IPS-18c (cell line): Measurements from ENCODE around the gene XKR8.
"Not testable (repeated sequence)": the region's sequence is repeated elsewhere in the genome, so short reads cannot be mapped to it uniquely, and the experiment has no call there.

Experiments used
- H3K4me3 ChIP-seq: 2 replicates; pipeline ENCODE4 v1.7.0; 2013; ENCODE audit warnings: low read depth, mild to moderate bottlenecking, low read length, moderate library complexity; ENCODE audit not compliant: insufficient read depth
- H3K9me3 ChIP-seq: one replicate; pipeline ENCODE4 v1.6.1; 2013; ENCODE audit warnings: mild to moderate bottlenecking, low read length, moderate library complexity; ENCODE audit not compliant: control insufficient read depth, insufficient read depth

The XKR8 gene

DNA sequence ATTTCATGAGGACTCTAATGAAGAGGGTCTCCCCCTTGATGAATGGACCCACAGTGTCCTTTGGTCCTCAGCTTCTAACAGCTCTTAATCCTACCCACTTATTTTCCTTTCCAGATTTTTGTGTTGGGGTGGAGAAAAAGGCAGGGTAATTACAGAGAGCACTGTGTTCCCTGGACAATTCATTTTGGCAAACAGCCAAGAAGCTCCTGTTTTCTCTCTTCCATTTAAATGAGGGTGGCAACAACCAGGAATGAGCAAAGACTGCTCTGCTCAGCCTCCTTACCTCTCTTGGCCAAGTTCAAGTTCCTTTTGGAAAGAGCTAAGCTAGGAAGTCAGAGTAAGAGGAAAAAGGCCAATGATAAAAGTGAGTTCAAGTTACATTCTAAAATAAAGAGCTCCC is 11.9 kb downstream of the XKR8 start:
- Histone ChIP-seq H3K4me3 (no peak overlapping the region), H3K9me3 (peaks cover 3% of the 10 kb centered on the region)

DNA sequence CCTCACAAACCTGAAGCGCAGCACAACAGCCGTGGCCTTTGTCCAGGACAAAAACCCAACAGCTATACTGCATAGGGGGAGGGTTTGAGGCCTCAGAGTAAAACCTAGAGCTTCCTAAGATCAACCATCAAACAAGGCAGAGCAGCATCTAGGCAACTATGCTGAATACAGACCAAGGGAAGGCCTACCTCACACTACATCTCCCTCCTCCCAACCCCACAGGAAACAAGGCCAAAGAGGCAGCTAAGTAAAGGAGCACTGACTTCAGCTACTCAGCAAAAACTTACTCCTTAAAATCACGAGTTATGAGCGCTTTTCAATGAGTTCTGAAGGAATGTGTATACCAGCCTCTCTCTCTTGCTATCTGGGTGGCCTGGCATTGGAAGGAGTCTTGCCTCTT is 12.4 kb downstream of the XKR8 start:
- H3K9me3 ChIP-seq = peaks cover 3% of the 10 kb centered on the region
- no peak overlapping the region for H3K4me3 ChIP-seq

DNA sequence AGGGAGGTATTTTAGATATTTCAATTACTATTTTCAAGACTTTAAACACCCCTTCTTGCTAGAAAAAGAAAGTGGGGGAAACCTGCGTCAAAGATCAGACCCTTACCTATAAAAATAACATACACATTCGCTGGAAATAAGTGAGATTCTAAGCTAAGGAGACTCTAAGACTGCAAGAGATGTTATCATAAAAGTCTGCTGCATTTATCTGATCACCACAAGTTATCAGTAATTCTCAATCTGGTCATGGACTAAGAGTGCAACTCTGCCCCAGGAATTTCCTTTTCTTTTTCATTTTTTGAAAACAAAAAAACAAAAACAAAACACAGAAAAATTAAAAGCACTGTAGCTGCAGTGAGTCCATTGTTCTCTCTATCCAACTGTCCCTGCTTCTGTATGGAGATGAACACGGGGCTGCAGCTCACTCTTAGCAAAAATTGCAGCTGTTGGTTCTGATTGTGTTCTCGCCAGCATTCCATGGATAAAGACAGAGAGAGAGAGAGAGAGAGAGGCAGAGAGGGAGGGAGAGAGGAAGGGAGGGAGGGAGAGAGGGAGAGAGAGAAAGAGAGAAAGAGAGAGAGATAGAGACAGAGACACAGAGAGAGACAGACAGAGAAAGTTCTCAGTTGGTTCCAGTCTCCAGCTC is 14.1 kb downstream of the XKR8 start:
- Histone ChIP-seq H3K9me3 (peaks cover 3% of the 10 kb centered on the region), H3K4me3 (no peak overlapping the region)

DNA sequence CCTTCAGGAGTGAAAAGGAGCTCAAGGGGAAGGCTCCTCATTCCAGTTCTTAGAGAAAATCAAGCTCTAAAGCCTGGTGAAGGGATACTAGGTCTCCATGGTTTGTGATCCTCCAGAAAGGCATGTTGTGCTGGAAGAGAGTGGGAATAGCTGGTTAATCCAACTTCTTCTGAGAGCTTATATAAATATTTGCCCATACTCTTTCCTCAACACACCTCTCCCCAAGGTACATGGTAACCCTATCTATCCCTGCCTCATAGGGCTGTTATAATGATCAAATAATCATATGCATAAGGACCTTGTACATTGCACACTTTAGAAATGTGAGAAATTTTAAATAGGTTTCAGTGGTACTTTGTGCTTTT is 14.6 kb downstream of the XKR8 start:
- Histone ChIP-seq H3K4me3 (no peak overlapping the region), H3K9me3 (peaks cover 3% of the 10 kb centered on the region)

DNA sequence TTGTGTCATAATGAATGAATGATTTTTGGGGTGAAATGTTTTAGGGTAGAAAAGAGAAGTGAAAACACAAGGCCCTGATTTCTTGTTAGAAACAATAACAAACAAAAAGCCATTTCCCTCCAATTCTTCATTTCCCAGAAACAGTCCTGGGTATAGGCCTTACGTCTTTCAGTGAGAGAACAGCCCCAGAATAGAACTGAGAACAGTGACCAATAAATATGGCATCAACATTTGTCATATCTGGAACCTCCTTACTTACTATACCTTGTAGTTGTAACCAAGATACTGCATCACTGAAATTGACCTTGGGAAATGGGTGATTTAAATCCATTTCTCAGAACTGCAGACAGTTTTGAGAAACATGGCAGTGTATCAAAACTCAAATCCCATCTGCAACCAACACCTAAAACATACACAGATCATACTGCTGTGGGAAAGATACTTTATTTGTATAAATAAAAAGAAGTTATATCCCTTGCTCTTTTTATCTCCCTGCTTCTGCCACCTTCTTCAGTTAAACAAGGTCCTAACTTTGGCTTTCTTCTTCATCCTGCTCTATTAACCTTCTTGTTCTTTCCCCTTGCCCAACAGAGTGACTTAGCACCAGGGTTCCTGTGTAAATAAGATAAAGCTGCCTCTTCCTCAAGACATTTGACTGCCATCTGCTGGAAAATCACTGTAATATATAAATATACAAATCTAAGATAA is 19.5 kb downstream of the XKR8 start:
- Histone ChIP-seq H3K4me3 (no peak overlapping the region), H3K9me3 (no peaks in the 10 kb centered on the region)

DNA sequence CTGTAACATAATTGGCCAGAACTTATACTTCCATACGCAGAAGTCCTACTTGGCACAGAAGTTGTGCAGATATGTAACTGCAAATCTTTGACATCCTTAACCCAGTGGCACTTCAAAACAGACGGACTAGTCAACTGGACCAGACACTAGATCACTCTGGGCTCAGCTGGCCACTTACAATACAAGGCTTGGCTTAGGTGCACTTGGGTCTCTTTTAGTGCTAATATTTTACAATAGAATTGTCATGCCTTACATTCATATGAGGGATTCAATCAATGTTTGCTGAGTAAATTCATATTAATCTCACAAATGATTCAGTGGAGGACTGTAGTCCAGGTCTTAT is 20.1 kb downstream of the XKR8 start:
- H3K9me3 ChIP-seq = no peaks in the 10 kb centered on the region
- H3K4me3 ChIP-seq = no peak overlapping the region

DNA sequence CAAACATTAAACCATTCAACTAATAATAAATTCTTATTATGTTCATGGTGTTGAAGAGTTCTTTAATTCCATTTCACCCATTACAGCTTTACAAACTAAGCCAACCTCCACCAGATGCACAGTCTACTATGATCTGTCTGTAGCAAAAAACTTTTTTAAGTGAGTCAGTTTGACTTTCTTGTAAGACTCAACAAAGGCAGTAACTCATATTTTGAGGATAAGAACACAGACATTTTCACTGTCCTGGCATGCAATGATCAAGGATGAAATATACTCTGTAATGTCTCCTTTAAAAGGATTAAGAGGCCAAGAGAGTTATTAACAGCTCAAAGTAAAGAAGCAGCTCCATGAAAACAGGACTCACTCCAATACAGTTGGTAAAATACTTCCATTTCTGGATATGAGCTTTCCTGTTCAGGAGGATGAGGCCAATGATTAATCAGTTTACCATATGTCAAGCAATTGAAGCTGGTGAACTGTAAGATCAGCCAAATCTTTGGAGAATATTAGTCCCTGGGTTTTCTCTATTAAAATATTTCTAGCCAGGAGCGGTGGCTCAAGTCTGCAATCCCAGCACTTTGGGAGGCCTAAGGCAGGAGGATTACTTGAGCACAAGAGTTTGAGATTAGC is 20.6 kb downstream of the XKR8 start:
- Histone ChIP-seq H3K4me3 (no peak overlapping the region), H3K9me3 (no peaks in the 10 kb centered on the region)

DNA sequence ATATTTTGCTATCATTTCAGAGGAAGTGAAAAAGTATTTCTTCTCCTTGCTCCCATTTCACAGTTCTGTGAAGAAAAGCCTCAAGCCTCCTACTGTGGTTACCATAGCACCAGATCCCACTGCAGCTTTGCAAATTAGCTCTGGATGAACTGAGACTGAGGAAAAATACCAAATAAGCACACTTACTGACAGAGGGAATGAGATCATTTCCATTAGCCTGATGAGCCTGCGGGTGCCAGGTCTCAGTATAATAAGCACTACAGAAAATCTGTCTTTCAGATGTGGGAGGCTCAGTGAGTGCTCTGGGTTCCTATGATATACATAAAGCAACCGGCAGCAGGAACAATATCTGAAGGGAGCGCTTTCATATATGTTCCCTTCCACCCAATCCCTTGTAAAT is 21.4 kb downstream of the XKR8 start:
- H3K4me3 ChIP-seq = no peak overlapping the region

DNA sequence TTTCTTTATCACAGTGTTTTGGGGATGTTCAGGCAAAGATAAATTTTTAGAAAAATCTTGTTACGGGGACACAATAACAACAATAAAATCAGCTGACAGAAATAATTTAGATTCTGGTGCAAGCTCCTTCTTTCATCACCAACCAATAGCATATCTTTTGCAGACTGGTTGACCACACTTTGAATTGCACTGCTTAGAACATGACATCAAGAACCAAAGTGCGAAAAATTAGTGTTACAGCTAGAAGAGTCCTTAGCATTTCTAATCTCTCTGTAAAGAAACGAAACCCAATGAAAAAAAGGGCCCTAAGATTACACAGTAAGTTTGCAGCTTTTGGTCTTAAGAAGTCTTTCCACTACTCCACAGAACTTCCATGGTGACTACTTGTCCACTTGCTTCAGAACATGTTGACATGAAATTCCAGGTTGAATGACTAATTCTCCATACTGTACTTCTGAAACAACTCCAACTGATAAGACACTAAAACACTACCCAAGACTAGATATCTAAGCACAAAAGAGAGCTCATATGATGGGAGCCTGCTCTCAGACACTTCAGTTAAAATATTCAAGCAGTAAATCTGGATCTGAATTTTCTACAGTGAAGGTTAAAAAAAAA is 31.3 kb downstream of the XKR8 start:
- Histone ChIP-seq H3K9me3 (no peaks in the 10 kb centered on the region), H3K4me3 (no peak overlapping the region)

More for the DNA sequence above, 21.4 kb downstream of the XKR8 start:
- no peaks in the 10 kb centered on the region for H3K9me3 ChIP-seq

DNA sequence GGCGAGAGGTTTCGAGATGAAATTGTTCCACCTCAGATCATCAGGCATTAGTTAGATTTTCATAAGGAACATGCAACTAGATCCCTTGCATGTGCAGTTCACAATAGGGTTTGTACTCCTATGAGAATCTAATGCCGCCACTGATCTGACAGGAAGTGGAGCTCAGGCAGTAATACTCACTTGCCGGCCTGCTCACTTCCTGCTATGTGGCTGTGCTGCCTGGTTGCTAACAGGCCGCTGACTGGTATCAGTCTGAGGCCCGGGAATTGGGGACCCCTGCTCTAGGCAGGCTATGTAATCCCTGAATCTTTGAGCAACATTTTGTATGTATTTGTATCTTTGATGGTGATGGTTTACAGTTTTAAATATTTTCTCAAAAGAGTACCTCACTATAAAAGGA is 32.5 kb downstream of the XKR8 start:
- Histone ChIP-seq H3K9me3 (no peaks in the 10 kb centered on the region), H3K4me3 (no peak overlapping the region)

DNA sequence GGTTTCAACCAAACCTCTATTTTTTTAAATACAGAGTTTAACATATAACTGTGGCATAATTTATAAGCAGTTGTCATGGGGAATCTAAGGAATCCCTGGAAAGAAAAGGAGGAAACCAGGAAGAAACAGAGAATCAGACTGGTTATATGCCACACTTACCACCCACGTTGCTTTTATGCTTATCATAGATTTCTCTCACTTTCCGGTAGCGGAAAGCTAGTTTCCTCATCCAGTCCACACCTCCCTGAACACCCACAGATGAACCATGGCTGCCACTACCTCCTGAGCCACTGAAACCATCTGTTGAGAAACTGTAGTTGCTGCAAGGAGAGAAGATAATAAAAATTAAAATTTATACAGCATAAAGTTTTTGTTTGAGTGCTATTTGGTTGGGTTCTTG is 33.5 kb downstream of the XKR8 start:
- H3K4me3 ChIP-seq = no peak overlapping the region
- H3K9me3 ChIP-seq = no peaks in the 10 kb centered on the region

DNA sequence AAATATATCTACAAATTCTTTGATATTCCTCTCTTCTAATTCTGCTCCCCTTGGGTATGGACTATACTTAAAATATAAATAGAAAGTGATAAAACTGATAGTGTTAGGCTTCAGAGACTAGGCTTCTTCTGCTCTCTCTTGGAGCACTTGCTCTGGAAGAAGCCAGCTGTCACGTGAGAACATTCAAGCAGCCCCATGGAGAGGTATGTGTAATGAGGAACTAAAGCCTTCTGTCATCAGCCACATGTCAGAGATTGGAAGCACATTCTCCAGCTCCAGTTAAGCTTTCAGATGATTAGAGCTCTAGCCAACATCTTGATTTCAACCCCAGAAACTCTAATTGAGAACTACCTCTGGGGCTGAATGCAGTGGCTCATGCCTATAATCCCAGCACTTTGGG is 34.3 kb downstream of the XKR8 start:
- Histone ChIP-seq H3K9me3 (no peaks in the 10 kb centered on the region), H3K4me3 (no peak overlapping the region)

DNA sequence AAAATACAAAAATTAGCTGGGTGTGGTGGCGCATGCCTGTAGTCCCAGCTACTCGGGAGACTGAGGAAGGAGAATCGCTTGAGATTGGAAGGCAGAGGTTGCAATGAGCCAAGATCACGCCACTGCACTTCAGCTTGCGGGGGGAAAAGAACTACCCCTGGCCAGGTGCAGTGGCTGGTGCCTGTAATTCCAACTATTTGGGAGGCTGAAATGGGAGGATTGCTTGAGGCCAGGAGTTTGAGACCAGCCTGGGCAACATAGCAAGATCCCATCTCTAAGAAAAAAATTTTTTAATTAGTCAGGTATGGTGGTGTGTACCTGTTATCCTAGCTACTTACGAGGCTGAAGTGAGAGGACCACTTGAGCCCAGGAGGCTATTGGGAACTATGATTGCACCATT is 34.8 kb downstream of the XKR8 start:
- H3K9me3 ChIP-seq, H3K4me3 ChIP-seq: not testable (repeated sequence)

DNA sequence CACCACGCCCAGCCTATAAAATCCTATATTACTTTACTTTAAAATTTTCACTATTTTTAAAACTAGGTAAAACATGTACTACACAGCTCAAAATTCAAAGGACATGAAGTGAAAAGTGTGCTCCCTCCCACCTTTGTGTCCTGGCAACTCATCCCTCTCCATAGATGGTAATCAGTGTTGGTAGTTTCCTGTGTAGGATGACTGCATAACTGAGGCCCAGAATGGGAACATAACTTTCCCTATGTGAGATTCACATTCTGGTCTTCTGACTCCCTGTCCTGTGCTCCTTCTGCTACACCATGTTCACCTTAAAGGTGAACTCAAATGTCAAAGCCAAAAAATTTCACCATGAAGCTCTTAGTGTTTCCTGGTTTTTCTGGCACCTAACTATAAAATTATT is 39.3 kb downstream of the XKR8 start:
- no peaks in the 10 kb centered on the region for H3K9me3 ChIP-seq
- H3K4me3 ChIP-seq = no peak overlapping the region

DNA sequence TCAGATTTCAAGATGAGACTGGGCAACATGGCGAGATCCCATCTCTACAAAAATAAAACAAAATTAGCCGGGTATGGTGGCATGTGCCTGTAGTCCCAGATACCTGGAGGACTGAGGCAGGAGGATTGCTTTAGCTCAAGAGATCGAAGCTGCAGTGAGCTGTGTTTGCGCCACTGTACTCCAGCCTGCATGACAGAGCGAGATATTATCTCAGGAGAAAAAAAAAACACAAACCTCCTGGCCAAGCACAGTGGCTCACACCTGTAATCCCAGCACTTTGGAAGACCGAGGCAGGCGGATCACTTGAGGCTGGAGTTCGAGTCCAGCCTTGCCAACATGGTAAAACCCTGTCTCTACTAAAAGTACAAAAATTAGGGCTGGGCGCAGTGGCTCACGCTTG is 42.8 kb downstream of the XKR8 start:
- Histone ChIP-seq H3K9me3 (no peaks in the 10 kb centered on the region), H3K4me3 (no peak overlapping the region)

DNA sequence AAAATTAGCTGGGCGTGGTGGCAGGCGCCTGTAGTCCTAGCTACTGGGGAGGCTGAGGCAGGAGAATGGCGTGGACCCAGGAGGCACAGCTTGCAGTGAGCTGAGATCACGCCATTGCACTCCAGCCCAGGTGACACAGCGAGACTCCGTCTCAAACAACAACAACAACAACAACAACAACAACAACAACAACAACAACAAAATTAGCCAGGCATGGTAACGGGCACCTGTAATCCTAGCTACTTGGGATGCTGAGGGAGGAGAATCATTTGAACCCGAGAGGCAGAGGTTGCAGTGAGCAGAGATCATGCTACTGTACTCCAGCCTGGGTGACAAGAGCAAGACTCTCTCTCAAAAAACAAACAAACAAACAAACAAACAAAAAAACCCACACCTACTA is 43.3 kb downstream of the XKR8 start:
- H3K9me3 ChIP-seq, H3K4me3 ChIP-seq: not testable (repeated sequence)

DNA sequence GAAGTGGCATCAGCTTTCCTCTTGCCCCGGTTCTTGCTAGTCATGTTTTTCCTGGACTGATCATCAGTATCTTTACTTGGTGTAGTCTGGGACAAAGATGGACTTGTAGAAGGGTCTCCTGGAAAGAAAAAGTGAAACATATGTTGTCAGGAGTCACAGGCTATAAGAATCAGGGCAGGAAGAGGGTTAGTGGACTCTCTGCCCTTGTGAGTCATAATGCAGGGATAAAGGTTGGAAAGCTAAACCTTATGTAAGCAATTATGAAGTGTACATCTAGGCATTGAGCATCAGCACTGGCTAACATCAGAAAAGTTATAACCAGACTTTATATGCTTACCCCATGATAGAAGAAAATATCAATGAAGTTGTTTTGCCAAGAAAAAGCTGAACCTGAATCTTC is 51.2 kb downstream of the XKR8 start:
- H3K4me3 ChIP-seq = no peak overlapping the region
- H3K9me3 ChIP-seq = no peaks in the 10 kb centered on the region
